GM19324 (cell line): Measurements from ENCODE around the gene MOGAT2.
"Not testable (repeated sequence)": the region's sequence is repeated elsewhere in the genome, so short reads cannot be mapped to it uniquely, and the experiment has no call there.

Source experiments
- ATAC-seq: cut with Tn5 transposase; IDR thresholded peaks from one replicate; pipeline ENCODE4 v1.9.1; 2021; ENCODE audit warnings: mild to moderate bottlenecking, moderate library complexity; ENCODE audit not compliant: unreplicated experiment, low FRiP score

The MOGAT2 gene

DNA sequence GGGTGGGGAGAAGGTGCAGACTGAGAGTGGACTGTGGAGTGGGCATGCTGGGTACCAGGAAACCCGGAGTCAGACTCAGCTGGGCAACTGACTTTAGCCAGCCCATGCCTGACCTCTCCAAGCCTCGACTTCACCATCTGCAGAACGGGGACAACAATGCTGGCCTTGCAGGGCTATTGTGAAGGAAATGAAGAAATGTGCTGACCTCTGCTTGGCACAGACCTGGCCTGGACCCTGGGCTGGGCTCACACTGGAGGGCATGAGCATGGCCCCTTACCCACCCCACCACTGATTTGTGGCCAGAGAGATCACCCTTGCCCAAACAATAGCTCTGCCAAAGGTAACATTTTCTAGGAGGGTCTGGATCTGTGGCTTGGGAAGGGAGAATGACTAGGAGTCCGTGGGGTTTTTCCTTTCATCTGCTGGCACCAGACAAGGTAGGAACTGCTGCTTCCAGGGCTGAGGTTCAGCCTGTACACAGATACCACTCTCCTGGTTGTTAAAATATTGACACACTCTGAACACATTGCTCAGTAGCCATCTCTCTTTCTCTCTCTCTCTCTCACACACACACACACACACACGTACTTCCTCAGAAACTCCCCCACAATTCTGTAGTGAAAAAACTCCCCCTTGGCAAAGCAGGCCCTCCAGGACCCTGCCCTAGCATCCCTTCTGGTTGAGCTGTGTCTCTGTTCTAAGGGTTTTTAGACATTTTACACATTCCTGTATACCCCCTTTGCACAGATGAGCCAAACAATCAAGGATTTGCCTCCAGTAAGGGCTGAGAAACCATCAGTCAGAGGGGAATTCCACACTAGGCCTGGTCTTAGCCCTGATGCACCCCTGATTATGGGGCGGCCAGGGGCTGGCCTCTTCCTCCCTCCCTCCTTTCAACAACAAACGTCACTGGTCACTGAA lies 1.0 kb downstream of the MOGAT2 start:
- no peak for ATAC-seq

GRCh38 chr11:75719340-75720239 lies 2.0 kb downstream of the MOGAT2 start:
- ATAC-seq = no peak

GRCh38 chr11:75720639-75721038 lies 3.0 kb downstream of the MOGAT2 start:
- ATAC-seq = no peak

- no peak for ATAC-seq
Observed at GRCh38 chr11:75721852-75722668, 4.4 kb downstream of the MOGAT2 start.

DNA sequence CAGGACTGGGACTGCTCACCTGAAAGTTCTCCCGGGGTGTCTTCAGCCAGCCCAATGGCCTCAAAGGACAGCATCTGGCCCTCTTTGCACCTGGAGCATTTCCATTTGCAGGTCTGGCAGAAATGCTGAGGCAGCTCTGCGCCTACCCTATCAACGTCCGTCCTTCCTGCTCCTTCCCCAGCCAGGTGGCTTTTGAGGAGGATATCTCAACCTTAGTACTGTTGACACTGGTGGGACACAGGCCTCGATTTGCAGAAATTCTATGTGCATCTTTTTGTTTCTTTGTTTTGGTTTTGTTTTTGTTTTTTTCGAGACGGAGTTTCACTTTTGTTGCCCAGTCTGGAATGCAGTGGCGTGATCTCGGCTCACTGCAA lies 5.0 kb downstream of the MOGAT2 start:
- ATAC-seq = no peak

GRCh38 chr11:75725547-75726320 lies 8.1 kb downstream of the MOGAT2 start:
- no peak for ATAC-seq

DNA sequence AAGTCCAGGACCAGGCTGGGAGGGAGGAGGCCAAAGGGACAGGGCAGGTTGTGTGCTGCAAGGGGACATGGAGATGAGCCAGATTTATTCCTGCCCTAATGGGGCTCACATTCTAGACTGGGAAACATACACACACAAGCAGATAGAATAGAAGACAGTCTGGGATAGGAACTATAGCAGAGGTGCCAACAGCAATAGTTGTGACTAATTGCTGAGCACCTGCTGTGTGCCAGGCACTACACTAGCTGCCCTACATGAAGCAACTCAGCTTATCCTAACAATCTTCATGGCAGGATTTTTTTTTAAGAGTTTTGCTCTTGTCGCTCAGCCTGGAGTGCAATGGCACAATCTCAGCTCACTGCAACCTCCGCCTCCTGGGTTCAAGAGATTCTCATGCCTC lies 11.4 kb downstream of the MOGAT2 start:
- no peak for ATAC-seq

- ATAC-seq = no peak
Observed at GRCh38 chr11:75731095-75731494, 13.5 kb downstream of the MOGAT2 start.

GRCh38 chr11:75733071-75733430 lies 15.4 kb downstream of the MOGAT2 start:
- no peak for ATAC-seq

GRCh38 chr11:75733431-75734107 lies 15.9 kb downstream of the MOGAT2 start:
- no peak for ATAC-seq

GRCh38 chr11:75734491-75735180 lies 17.0 kb downstream of the MOGAT2 start:
- no peak for ATAC-seq

DNA sequence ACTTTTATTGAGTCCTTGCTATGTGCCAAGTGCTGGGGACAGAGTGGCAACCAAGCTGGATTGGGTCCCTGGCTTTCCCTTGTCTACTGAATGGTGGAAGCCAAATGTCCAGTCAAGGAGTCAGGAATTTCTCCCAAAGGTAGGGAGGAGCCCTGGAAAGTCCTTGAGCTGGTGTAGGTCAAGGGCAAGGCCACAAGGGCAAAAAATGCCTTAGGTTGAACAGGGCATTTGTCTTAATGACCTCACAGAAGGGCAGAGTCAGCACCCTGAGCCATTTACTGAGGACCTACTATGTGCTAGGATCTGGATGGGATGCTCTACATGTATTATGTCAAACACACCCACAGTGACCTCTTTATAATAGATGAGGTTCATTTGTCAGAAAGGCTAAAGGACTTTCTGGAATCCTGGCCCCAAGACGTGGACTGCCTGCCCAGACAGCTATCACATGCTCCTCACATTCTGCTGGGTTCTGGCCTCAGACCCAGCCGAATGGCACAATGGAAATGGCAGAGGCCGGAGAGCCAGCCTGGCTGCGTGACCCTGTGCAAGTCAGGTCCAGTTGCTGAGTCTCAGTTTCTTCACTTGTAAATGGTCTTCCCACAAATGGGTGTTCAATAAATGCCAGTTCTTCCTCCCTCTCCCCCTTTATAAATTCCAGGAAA lies 17.7 kb downstream of the MOGAT2 start:
- ATAC-seq = no peak

- no peak for ATAC-seq
Observed at GRCh38 chr11:75737314-75737713, 19.7 kb downstream of the MOGAT2 start.

DNA sequence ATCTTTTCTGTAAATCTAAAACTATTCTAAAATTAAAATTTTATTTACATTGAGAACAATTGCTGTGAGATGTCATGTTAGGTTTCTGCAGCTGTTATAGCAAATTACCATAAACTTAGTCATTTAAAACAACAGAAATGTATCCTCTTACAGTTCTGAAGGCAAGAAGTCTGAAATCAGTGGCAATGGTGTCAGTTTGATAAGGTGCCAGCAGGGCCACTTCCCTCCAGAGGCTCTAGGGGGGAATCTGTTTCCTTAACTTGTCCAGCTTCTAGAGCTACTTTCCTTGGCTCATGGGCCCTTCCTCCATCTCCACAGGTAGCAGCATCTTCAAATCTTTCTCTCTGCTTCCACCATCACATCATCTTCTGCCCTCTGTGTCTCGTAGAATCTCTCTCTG lies 23.0 kb downstream of the MOGAT2 start:
- ATAC-seq = no peak

DNA sequence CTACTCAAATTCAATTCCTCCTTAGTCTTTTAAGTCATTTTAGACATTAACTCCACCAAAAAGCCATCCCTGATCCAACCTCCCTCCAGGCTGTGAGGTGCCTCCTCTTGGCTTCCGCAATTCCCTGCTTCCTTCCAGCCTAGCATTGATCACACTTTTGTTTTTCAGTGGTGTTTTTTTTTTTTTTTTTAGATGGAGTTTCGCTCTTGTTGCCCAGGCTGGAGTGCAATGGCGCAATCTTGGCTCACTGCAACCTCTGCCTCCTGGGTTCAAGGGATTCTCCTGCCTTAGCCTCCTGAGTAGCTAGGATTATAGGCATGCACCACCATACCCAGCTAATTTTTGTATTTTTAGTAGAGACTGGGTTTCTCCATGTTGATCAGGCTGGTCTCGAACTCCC lies 25.5 kb downstream of the MOGAT2 start:
- ATAC-seq = not testable (repeated sequence)

DNA sequence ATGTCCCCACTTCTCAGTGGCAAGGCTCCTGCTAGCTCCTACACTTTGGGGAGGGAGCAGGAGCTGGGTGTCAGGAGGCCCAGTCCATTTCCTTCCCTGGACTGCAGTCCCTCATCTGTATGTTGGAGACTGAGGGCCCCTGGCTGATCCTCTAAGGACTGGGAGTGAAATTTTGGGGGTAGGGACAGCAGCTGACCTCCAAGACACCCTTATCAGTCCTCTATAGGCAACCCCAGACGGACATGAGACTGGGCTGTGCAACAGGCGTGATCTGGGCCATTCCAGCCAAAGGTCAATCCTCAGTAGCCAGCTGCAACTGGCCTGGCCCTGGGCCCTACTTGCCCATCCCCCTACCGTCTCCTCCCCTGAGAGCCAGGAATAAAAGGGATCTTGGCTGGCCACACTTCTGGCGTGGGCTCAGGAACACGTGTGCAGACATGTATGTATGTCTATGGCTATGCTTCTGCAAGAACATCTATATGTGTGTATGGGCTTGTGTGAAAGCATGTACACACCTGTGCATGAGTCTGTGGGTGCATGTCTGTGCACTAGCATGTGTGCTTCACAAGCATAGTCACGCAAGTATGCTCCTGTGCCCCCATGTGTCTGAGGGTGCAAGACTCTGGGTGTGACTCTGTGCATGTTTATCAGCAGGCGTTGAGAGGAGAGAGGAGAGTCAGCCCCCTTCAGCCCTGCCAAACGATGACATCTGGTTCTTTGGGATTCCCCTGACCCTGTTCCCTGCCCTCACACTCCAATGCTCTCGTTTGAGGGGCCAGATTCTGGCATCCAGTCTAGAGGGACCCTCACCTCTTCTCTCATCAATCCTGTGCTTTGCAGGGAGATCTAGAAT lies 26.3 kb downstream of the MOGAT2 start:
- ATAC-seq = no peak

- no peak for ATAC-seq
Observed at GRCh38 chr11:75745807-75746206, 28.2 kb downstream of the MOGAT2 start.
